Panc1 (cell line): ENCODE measurements around the gene UBR2. TPM values are rescaled to one million over a fixed set of nuclear protein-coding genes. Genes with fewer than 3 reads are reported as not detected.
"Not testable (repeated sequence)": the region's sequence is repeated elsewhere in the genome, so short reads cannot be mapped to it uniquely, and the experiment has no call there.

ENCODE experiments used
- ATAC-seq: fragments of 200-7000 bp; cut with Tn5 transposase; 2 replicates; pipeline ENCODE4 v1.9.1; 2020; ENCODE audit warnings: mild to moderate bottlenecking, moderate library complexity
- BruUV-seq: library from RNA; stranded (reverse); fragments of 400-500 nt; replicated peaks from 2 replicates; lab custom pipeline; 2021; lab: Mats Ljungman, UMichigan
- CTCF ChIA-PET: fragments of 300-600 bp; sonication (Branson Sonifier 250); formaldehyde crosslinking; loops from one replicate; lab custom pipeline; 2022; ENCODE audit warnings: antibody characterized with exemption; lab: Charles Lee
- POLR2A ChIA-PET: fragments of 300-600 bp; sonication (Branson Sonifier 250); formaldehyde crosslinking; loops from one replicate; lab custom pipeline; 2022; ENCODE audit warnings: antibody characterized with exemption; lab: Charles Lee
- DNase-seq: peaks from one replicate; pipeline ENCODE4 v3.0.0-alpha.2; 2010; ENCODE audit warnings: low read depth, low spot score
- H3K27ac ChIP-seq: 2 replicates; pipeline ENCODE4 v1.5.1; 2011; ENCODE audit warnings: mild to moderate bottlenecking, low read length, inconsistent platforms
- H3K27me3 ChIP-seq: fragments of 200-500 bp; sonication (Bioruptor generic); 2 replicates; pipeline ENCODE4 v1.6.0; 2014; ENCODE audit warnings: low read length, inconsistent platforms; ENCODE audit not compliant: control insufficient read depth, insufficient read depth
- H3K36me3 ChIP-seq: fragments of 200-500 bp; sonication (Bioruptor generic); 2 replicates; pipeline ENCODE4 v1.5.1; 2014; ENCODE audit warnings: inconsistent platforms, mild to moderate bottlenecking, low read length, moderate library complexity; ENCODE audit not compliant: control insufficient read depth, insufficient read depth
- H3K4me1 ChIP-seq: 2 replicates; pipeline ENCODE4 v1.5.1; 2011; ENCODE audit warnings: inconsistent platforms, mild to moderate bottlenecking, low read length, moderate library complexity; ENCODE audit not compliant: control insufficient read depth, insufficient read depth
- H3K4me3 ChIP-seq, 2 experiments: 2 replicates each; pipeline ENCODE4 v1.5.1; 2011 to 2012; ENCODE audit warnings: low read depth in 2 of 2, low read length in 2 of 2, mild to moderate bottlenecking in 2 of 2, inconsistent platforms in 1 of 2, moderate library complexity in 1 of 2
- H3K9me3 ChIP-seq: fragments of 200-500 bp; sonication (Bioruptor generic); 2 replicates; pipeline ENCODE4 v1.5.1; 2014; ENCODE audit warnings: low read depth, mild to moderate bottlenecking, inconsistent platforms, low read length, moderate library complexity; ENCODE audit not compliant: control insufficient read depth, insufficient read depth
- POLR2AphosphoS5 ChIP-seq: IDR thresholded peaks from 2 replicates; pipeline ENCODE4 v1.6.1; 2012; ENCODE audit warnings: mild to moderate bottlenecking, low read depth, low read length, moderate library complexity
- SIN3A ChIP-seq: IDR thresholded peaks from 2 replicates; pipeline ENCODE4 v1.6.1; 2012; ENCODE audit warnings: low read depth, mild to moderate bottlenecking, low read length, moderate library complexity, borderline replicate concordance; ENCODE audit not compliant: insufficient read depth
- TCF7L2 ChIP-seq: IDR thresholded peaks from 2 replicates; pipeline ENCODE4 v1.6.1; 2011; ENCODE audit warnings: mild to moderate bottlenecking, low read depth, low read length, inconsistent platforms
- in situ Hi-C: cut with HindIII; loops from 2 replicates; pipeline ENCODE4 v1.10.0; 2016; ENCODE audit warnings: low sequenced_read_pairs, low pct_unique_long_range_greater_than_20kb
- intact Hi-C: fragments of 100-400 bp; cut with micrococcal nuclease; formaldehyde crosslinking; loops from one replicate; pipeline ENCODE4 v1.10.0; 2022; ENCODE audit not compliant: unreplicated experiment
- total RNA-seq: library from RNA; stranded (reverse); gene quantifications from one replicate; pipeline ENCODE4 v1.2.1, GENCODE V29; 2021; ENCODE audit not compliant: unreplicated experiment
- TF ChIP-seq, protein P1 (sequence below), 2 experiments: IDR thresholded peaks; 2 replicates each; pipeline ENCODE4 v1.6.1; 2011 to 2012; ENCODE audit warnings: low read depth in 2 of 2, control low read depth in 1 of 2, low read length in 1 of 2, mild to moderate bottlenecking in 1 of 2, moderate library complexity in 1 of 2; ENCODE audit not compliant: insufficient read depth in 1 of 2
- TF ChIP-seq, protein P2 (sequence below): fragments of 450-650 bp; IDR thresholded peaks from 2 replicates; pipeline ENCODE4 v1.5.1; 2017; ENCODE audit warnings: mild to moderate bottlenecking

UBR2 gene
- total RNA-seq, 1 experiment from 2014 or later, result 19.1 TPM

DNA sequence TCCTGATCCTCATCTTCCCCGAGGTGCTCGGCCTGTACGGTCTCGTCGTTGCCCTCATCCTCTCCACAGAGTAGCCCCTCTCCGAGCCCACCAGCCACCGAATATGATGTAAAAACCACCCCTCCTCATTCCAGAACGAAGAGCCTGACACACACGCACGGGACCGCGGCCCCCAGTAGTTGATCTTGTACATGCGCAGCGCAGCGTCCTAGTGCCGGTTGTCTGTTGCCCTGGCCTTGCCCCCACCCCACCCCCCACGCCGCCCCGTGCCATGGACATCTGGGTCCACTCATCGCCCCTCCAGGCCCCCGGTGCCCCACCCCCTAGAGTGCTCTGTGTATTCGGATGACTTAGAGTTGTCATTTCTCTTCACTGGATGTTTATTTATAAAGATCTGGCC is 163.8 kb downstream of the UBR2 start:
- H3K4me1 ChIP-seq, result peaks cover 4% of the 10 kb centered on the region; the same call in 1 of the 2 replicates
- POLR2A ChIA-PET, result no interaction called here
- intact Hi-C loops, result loop anchor here (5.0 kb wide), 1 partner anchor 150 kb away; the partner anchor contains the start of gene RPL7L1
- CTCF ChIA-PET, result no interaction called here
- H3K9me3 ChIP-seq, result no peaks in the 10 kb centered on the region
- in situ Hi-C loops, result no loop called here
- BruUV-seq, result no TSS peak
- H3K27me3 ChIP-seq, result no peaks in the 10 kb centered on the region
- TF ChIP-seq TCF7L2, result no peak
- TF ChIP-seq, protein P1, sequence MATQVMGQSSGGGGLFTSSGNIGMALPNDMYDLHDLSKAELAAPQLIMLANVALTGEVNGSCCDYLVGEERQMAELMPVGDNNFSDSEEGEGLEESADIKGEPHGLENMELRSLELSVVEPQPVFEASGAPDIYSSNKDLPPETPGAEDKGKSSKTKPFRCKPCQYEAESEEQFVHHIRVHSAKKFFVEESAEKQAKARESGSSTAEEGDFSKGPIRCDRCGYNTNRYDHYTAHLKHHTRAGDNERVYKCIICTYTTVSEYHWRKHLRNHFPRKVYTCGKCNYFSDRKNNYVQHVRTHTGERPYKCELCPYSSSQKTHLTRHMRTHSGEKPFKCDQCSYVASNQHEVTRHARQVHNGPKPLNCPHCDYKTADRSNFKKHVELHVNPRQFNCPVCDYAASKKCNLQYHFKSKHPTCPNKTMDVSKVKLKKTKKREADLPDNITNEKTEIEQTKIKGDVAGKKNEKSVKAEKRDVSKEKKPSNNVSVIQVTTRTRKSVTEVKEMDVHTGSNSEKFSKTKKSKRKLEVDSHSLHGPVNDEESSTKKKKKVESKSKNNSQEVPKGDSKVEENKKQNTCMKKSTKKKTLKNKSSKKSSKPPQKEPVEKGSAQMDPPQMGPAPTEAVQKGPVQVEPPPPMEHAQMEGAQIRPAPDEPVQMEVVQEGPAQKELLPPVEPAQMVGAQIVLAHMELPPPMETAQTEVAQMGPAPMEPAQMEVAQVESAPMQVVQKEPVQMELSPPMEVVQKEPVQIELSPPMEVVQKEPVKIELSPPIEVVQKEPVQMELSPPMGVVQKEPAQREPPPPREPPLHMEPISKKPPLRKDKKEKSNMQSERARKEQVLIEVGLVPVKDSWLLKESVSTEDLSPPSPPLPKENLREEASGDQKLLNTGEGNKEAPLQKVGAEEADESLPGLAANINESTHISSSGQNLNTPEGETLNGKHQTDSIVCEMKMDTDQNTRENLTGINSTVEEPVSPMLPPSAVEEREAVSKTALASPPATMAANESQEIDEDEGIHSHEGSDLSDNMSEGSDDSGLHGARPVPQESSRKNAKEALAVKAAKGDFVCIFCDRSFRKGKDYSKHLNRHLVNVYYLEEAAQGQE (IDR thresholded peaks at IDR 0.05; ENCODE audit: insufficient read depth in 1 of 2, low read depth in 2 of 2, low read length in 1 of 2), result no peak
- H3K4me3 ChIP-seq, result no peak overlapping the region
- DNase-seq, result no peak
- H3K27ac ChIP-seq, result no peak overlapping the region
- no peaks in the 10 kb centered on the region for H3K36me3 ChIP-seq
- ATAC-seq, result no peak

DNA sequence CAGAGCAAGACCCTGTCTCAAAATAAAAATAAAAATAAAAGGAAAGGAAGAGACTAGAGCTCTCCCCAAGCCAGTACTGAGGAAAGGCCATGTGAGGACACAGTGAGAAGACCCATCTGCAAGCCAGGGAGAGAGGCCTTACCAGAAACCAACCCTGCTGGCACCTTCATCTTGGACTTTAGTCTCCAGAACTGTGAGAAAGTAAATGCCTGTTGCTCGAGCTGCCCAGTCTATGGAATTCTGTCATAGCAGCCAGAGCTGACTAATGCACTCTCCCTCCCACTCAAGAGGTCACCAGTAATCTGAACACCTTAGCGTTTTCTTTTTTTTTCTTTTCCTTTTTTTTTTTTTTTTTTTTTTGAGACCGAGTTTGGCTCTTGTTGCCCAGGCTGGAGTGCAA is 165.9 kb downstream of the UBR2 start:
- H3K4me1 ChIP-seq, result peaks cover 4% of the 10 kb centered on the region; the same call in 1 of the 2 replicates
- H3K4me3 ChIP-seq, result no peak overlapping the region
- in situ Hi-C loops, result no loop called here
- ChIA-PET POLR2A (no interaction called here), CTCF (interaction anchor here (0.9 kb wide), 1 partner anchor 82 kb away, joined by 6 read pairs; no protein-coding TSS in a partner anchor)
- intact Hi-C loops, result loop anchor here (5.0 kb wide), 1 partner anchor 148 kb away; the partner anchor contains the start of gene RPL7L1
- DNase-seq (no peak), ATAC-seq (no peak)
- no TSS peak for BruUV-seq
- no peak overlapping the region for H3K27ac ChIP-seq
- no peaks in the 10 kb centered on the region for H3K36me3 ChIP-seq
- no peak for TF ChIP-seq SIN3A
- TF ChIP-seq, protein P2, sequence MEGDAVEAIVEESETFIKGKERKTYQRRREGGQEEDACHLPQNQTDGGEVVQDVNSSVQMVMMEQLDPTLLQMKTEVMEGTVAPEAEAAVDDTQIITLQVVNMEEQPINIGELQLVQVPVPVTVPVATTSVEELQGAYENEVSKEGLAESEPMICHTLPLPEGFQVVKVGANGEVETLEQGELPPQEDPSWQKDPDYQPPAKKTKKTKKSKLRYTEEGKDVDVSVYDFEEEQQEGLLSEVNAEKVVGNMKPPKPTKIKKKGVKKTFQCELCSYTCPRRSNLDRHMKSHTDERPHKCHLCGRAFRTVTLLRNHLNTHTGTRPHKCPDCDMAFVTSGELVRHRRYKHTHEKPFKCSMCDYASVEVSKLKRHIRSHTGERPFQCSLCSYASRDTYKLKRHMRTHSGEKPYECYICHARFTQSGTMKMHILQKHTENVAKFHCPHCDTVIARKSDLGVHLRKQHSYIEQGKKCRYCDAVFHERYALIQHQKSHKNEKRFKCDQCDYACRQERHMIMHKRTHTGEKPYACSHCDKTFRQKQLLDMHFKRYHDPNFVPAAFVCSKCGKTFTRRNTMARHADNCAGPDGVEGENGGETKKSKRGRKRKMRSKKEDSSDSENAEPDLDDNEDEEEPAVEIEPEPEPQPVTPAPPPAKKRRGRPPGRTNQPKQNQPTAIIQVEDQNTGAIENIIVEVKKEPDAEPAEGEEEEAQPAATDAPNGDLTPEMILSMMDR, result no peak
- TF ChIP-seq, protein P1 (IDR thresholded peaks at IDR 0.05; ENCODE audit: insufficient read depth in 1 of 2, low read depth in 2 of 2, low read length in 1 of 2), result no peak
- TF ChIP-seq POLR2AphosphoS5, result no peak
- TF ChIP-seq TCF7L2, result no peak
- H3K27me3 ChIP-seq, result no peaks in the 10 kb centered on the region
- no peaks in the 10 kb centered on the region for H3K9me3 ChIP-seq

DNA sequence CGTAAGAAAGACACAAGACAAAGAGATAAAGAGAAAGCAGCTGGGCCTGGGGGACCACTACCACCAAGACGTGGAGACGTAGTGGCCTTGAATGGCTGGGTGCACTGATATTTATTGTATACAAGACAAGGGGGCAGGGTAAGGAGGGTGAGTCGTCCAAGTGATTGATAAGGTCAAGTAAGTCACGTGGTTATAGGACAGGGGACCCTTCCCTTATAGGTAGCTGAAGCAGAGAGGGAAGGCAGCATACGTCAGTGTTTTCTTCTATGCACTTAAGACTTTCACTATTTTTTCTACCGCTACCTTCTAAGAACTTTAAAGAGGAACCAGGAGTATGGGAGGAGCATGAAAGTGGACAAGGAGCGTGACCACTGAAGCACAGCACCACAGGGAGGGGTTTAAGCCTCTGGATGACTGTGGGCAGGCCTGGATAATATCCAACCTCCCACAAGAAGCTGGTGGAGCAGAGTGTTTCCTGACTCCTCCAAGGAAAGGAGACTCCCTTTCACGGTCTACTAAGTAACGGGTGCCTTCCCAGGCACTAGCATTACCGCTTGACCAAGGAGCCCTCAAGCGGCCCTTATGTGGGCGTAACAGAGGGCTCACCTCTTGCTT is 170.1 kb downstream of the UBR2 start:
- BruUV-seq, H3K27ac ChIP-seq, H3K4me3 ChIP-seq, CTCF ChIA-PET, intact Hi-C loops, in situ Hi-C loops, H3K9me3 ChIP-seq, H3K27me3 ChIP-seq, ATAC-seq, H3K36me3 ChIP-seq, H3K4me1 ChIP-seq, DNase-seq: not testable (repeated sequence)
- POLR2A ChIA-PET, result interaction anchor here (0.7 kb wide), 1 partner anchor 148 kb away, joined by 5 read pairs; no protein-coding TSS in a partner anchor
